HG02678 (cell line): ENCODE measurements around the gene KYNU.
"Not testable (repeated sequence)": the region's sequence is repeated elsewhere in the genome, so short reads cannot be mapped to it uniquely, and the experiment has no call there.

Experiments
- ATAC-seq: cut with Tn5 transposase; IDR thresholded peaks from one replicate; pipeline ENCODE4 v1.9.1; 2021; ENCODE audit warnings: mild to moderate bottlenecking, moderate library complexity; ENCODE audit not compliant: unreplicated experiment

Gene KYNU

DNA sequence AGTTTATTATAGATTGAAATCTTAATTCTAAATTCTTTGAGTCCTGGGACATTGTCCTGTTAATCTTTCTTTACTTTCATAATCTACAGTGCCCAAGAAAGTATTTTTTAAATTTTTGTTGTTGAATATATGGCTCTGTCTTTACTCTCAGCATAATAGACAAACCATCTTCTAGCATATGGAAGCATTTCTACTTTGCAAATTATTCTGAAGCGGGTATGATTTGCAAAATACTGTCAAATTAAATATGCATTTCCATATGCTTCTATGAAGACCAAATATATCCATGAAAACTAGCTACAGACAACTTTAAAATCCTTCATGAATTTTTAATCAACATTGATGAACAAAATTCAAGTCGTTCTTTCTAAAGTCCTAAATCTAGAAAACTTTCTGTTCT lies 117.2 kb downstream of the KYNU start:
- ATAC-seq, result no peak

DNA sequence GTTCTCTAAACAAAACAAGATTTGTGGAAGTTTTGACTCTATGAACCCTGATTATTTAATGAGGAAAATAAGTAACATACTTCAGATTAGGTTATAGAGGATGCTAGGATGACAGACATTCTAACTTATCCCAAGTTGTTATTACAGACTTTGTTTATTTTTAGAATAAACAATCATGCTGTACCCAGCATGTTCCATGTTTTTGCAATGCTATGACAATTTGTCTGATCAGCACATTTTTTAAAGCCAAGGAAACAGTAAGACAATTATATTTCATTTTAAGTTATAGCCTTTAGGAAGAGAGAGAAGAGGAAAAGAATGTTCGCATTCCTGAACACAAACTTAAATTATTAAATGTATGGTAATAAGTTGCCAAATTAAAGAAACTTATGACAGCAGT lies 119.8 kb downstream of the KYNU start:
- no peak for ATAC-seq

DNA sequence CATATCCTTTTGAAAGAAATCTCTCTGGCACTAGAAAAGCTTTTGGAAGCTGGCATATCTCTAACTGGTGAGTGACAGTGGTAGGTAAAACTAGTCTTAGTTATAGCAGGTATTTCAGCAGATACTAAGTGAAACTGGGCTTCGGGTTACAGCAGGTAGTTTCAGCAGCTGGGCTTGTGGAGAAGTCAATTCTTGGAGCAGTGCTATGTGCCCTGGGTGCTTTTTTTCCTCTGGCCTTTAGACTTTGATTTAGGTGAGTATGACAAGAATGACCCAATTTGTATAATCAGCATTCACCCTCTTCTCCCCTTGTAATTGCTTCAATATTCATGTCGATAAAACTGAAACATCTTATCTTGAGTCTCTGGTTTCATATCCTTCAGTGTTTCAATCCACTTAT lies 123.1 kb downstream of the KYNU start:
- ATAC-seq, result no peak

GRCh38 chr2:143001501-143001900 lies 124.0 kb downstream of the KYNU start:
- ATAC-seq, result no peak

GRCh38 chr2:143015656-143016055 lies 138.2 kb downstream of the KYNU start:
- no peak for ATAC-seq

DNA sequence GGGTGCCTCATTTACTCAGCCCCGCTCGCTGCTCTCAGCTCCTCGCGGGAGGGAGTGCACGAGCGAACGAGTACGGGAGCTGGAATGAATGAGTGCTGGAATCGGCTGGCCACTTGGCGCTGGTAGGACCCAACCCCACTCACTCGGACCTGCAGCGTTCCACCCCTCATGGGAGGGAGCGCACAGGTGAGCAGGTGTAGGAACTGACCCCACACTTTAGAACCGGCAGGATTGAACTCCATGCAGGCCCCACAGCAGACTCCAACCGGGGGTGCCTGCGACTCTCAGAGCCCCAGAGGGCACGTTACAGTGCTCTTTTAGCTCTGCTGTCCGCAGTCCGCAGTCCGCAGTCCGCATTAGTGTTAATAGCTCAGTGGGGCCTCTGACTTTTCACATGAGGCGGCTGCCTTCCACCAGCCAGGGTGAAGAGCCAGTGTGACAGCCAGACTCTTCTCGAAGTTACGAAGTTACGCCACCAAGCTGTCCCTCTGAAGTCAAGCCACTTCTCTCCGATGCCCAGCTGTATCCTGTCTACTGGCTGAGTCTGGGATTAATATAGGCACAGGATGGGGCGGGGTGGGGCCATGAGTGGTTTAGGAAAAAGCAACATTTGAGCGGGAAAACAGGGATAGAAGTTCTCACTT lies 149.1 kb downstream of the KYNU start:
- no peak for ATAC-seq

DNA sequence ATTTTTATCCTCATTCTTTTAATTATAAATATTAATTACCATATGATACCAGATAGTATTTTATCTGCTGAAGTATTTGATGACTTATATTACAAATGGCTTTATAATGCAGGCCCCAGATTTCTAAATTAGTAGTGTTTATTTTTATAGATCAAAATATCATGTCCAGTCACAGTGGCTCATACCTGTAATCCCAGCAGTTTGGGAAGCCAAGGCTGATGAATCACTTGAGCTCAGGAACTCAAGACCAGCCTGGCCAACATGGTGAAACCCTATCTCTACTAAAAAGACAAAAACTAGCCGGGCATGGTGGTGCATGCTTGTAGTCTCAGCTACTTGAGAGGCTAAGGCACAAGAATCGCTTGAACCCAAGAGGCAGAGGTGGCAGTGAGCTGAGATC lies 151.7 kb downstream of the KYNU start:
- no peak for ATAC-seq

DNA sequence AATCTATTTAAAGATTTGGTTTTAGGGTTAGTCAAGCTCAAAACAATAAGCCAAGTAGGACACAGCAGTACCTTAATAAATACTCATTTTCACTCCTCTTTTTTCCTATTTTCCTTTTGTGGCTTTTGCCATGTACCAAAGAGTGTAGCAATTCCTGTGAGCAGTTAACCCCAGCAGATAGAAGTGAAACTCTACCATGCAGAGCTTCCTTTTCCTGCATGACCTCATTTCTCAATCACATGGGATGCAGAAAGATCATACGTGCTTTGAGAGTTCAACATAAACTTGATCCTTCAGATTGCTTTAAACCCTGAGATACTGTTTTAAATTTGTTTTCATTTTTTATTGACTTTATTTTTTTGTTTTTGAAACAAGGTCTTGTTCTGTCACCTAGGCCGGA lies 152.7 kb downstream of the KYNU start:
- peak; percentile 34 for ATAC-seq

DNA sequence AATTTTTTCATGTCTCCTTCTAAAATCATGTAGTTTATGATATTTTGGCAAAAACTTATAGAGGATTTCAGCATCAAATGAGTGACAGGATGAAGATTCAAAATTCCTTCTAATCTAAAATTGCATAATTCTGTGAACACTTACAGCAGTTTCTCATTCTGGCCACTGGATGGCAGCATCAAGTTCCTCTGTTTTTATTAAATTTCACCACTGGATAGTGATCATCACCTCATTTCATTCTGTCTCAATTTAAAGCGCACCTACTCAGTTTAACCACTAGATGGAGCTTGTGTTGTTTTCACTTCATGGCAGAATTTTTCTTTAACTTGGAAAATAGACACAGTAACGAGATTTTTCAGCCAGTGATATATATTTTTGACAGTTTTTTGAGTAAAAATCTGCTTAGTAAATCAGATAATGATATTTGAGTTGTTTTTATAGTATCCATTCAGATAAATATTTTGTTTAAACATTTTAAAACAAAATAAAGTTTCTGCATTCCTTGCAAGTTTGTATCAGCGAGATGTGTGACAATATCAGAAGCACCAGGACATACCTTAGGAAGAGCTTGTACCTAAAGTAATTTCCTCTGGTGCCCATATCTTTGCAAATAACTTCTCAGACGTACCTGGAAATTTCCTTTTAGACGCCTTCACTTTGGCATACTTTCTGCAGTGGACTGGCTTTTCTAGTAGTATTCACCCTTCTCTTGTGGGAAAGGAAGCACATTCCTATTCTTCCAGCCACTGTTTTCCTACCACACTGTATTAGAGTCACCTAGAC lies 157.0 kb downstream of the KYNU start:
- ATAC-seq, result peak; percentile 90

- no peak for ATAC-seq
These were observed 174.0 kb downstream of the KYNU start for GRCh38 chr2:143051465-143051864.

GRCh38 chr2:143053437-143053836 lies 176.0 kb downstream of the KYNU start:
- not testable (repeated sequence) for ATAC-seq

GRCh38 chr2:143056550-143056949 lies 179.1 kb downstream of the KYNU start:
- no peak for ATAC-seq

DNA sequence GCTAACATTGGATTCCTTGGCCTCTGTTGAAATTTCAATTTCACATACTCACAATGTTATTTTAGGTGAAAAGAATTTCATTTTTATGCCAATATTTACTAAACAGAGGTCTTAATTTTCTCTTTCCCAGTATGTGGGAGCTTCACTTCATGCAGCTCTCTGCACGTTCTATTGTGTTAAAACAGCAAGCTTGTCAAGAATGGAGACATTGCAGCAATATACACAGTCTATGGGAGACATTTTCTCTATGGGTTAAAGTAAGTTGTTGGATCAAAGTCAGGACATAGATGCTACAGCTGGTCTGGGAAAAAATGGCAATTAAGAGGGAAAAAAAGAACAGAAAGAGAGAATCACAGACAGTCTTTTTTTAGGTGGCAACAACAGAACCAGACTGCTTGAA lies 181.4 kb downstream of the KYNU start:
- ATAC-seq, result no peak

- no peak for ATAC-seq
These were observed 186.2 kb downstream of the KYNU start for GRCh38 chr2:143063612-143064200.

DNA sequence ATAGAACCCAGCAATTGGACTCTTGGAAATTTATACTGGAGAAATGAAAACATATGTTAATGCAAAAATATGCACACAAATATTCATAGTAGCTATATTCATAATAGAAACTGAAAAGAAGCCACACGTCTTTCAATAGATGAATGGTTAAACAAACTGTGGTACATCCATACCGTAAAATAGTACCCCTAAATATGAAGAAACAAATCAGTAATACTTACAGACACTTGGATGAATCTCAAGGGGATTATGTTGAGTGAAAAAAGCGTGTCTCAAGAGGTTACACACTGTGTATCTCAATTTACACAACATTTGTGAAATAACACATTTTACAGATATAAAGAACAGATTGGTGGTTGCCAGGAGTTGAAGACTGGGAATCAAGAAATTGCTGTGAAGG lies 190.6 kb downstream of the KYNU start:
- no peak for ATAC-seq

DNA sequence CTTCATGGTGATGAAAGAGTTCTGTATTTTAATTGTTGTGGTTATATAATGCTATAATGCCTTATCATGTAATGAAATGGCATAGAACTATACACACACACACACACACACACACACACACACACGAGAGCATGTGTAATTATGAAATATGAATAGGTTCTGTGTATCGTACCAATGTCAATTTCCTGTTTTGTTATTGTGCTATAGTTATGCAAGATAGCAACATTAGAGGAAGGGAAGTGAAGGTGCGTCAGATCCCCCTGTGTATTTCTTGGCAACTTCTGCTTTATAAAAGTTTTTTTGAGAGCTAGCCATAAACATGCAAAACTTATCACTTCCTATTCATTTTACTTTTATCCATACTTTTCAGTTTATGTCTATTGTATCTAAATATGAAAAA lies 191.0 kb downstream of the KYNU start:
- no peak for ATAC-seq

- no peak for ATAC-seq
These were observed 193.2 kb downstream of the KYNU start for GRCh38 chr2:143070704-143071103.

- ATAC-seq, result no peak
These were observed 193.9 kb downstream of the KYNU start for GRCh38 chr2:143071185-143071876.

GRCh38 chr2:143074913-143075312 lies 197.4 kb downstream of the KYNU start:
- not testable (repeated sequence) for ATAC-seq

- no peak for ATAC-seq
These were observed 198.2 kb downstream of the KYNU start for GRCh38 chr2:143075711-143076110.

DNA sequence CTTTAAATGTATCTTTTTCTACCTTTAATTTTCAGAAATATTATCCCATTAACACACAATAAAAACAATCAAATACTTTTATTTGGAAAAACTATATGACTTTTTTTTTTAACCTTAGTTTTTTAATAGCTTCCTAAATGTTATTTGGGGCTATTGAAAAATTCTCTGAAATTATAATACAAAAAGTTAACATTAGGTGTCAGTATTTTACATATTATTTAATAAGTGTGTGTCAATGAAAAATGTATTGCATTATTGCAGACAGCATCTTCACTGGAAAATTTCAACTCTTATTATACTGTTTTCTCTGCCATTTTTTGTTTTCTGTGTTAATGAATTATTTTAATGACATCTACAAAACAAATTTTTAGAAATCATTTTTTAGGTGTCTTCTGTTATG lies 200.6 kb downstream of the KYNU start:
- ATAC-seq, result no peak

DNA sequence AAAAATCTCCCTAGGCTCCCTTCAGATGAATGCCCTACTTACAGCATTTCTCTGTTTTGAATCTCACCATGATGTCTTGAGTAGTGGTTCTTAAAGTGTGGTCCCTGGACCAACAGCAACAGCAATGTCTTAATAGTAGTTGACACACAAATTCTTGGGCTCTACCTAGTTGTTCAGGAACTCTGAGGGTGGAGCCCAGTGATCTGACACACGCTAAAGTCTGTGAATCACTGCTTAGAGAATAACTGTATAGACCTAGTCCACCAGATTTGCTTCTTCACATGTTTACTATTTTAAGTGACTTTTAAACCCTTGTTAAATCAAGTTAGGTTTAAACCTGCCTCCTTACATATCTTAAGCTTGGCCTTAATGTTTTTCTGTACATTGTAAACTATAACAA lies 204.2 kb downstream of the KYNU start:
- no peak for ATAC-seq
